Measurements from ENCODE around the gene ITGB2.

The ITGB2 gene

GRCh38 chr21:44866780-44867179, 53.9 kb downstream of the ITGB2 start:
- peaks cover 19% of the 10 kb centered on the region for H3K4me1 ChIP-seq (ENCODE audit: low read length)
- no peak overlapping the region for H3K9ac ChIP-seq (ENCODE audit: low read length)
- H4K20me1 ChIP-seq (ENCODE audit: insufficient read depth, low read length) = peaks cover 66% of the 10 kb centered on the region
- H3K27me3 ChIP-seq (ENCODE audit: low read depth, low read length) = no peaks in the 10 kb centered on the region
- H2AFZ ChIP-seq (ENCODE audit: low read depth, low read length) = no peak overlapping the region
- H3K4me2 ChIP-seq (ENCODE audit: low read length) = no peak overlapping the region
- no peak for TF ChIP-seq CTCF (IDR thresholded peaks at IDR 0.05; ENCODE audit: low read depth, low read length)
- no peak for TF ChIP-seq EZH2phosphoT487 (IDR thresholded peaks at IDR 0.05; ENCODE audit: low read depth)
- no peak overlapping the region for H3K27ac ChIP-seq (ENCODE audit: low read length)
- no peak overlapping the region for H3K4me3 ChIP-seq (ENCODE audit: low read length)
- H3K9me3 ChIP-seq (ENCODE audit: insufficient read depth, low read length) = no peaks in the 10 kb centered on the region
- H3K79me2 ChIP-seq (ENCODE audit: low read length) = peaks cover 44% of the 10 kb centered on the region
- H3K36me3 ChIP-seq (replicated peaks; ENCODE audit: low read depth, low read length) = peaks cover 19% of the 10 kb centered on the region

- H4K20me1 ChIP-seq (ENCODE audit: insufficient read depth, low read length) = peaks cover 59% of the 10 kb centered on the region
- H3K4me3 ChIP-seq (ENCODE audit: low read length) = peak overlapping the region; percentile 47
- no peaks in the 10 kb centered on the region for H3K9me3 ChIP-seq (ENCODE audit: insufficient read depth, low read length)
- H3K27me3 ChIP-seq (ENCODE audit: low read depth, low read length) = no peaks in the 10 kb centered on the region
- no peak overlapping the region for H2AFZ ChIP-seq (ENCODE audit: low read depth, low read length)
- H3K36me3 ChIP-seq (replicated peaks; ENCODE audit: low read depth, low read length) = peaks cover 19% of the 10 kb centered on the region
- H3K4me2 ChIP-seq (ENCODE audit: low read length) = peak overlapping the region; percentile 60
- TF ChIP-seq CTCF (IDR thresholded peaks at IDR 0.05; ENCODE audit: low read depth, low read length) = no peak
- peaks cover 34% of the 10 kb centered on the region for H3K79me2 ChIP-seq (ENCODE audit: low read length)
- peaks cover 19% of the 10 kb centered on the region for H3K4me1 ChIP-seq (ENCODE audit: low read length)
- no peak overlapping the region for H3K27ac ChIP-seq (ENCODE audit: low read length)
- no peak overlapping the region for H3K9ac ChIP-seq (ENCODE audit: low read length)
Observed at GRCh38 chr21:44865561-44866280, 55.0 kb downstream of the ITGB2 start.

GRCh38 chr21:44862869-44863685, 57.6 kb downstream of the ITGB2 start:
- Histone ChIP-seq H3K36me3 (replicated peaks; ENCODE audit: low read depth, low read length) (peaks cover 21% of the 10 kb centered on the region), H3K9ac (ENCODE audit: low read length) (no peak overlapping the region), H3K27me3 (ENCODE audit: low read depth, low read length) (no peaks in the 10 kb centered on the region)

More at GRCh38 chr21:44862869-44863685, 57.6 kb downstream of the ITGB2 start:
- peaks cover 19% of the 10 kb centered on the region for H3K4me1 ChIP-seq (ENCODE audit: low read length)
- H3K4me2 ChIP-seq (ENCODE audit: low read length) = no peak overlapping the region
- TF ChIP-seq EZH2phosphoT487 (IDR thresholded peaks at IDR 0.05; ENCODE audit: low read depth) (no peak), CTCF (IDR thresholded peaks at IDR 0.05; ENCODE audit: low read depth, low read length) (no peak)
- no peak overlapping the region for H3K27ac ChIP-seq (ENCODE audit: low read length)
- H4K20me1 ChIP-seq (ENCODE audit: insufficient read depth, low read length) = peaks cover 49% of the 10 kb centered on the region
- H3K79me2 ChIP-seq (ENCODE audit: low read length) = peaks cover 14% of the 10 kb centered on the region
- no peaks in the 10 kb centered on the region for H3K9me3 ChIP-seq (ENCODE audit: insufficient read depth, low read length)
- H3K4me3 ChIP-seq (ENCODE audit: low read length) = no peak overlapping the region
- no peak overlapping the region for H2AFZ ChIP-seq (ENCODE audit: low read depth, low read length)

Measured in OCI-LY3 (cell line).